Osteoblast (primary cell): ENCODE data around the gene PLA2G6. TPM values are rescaled to one million over a fixed set of nuclear protein-coding genes. Genes with fewer than 3 reads are reported as not detected.

Experiments
- DNase-seq: peaks from one replicate; pipeline ENCODE4 v3.0.0; 2011; ENCODE audit warnings: low spot score, mixed read lengths; ENCODE audit not compliant: insufficient read length; ENCODE audit errors: missing footprints
- H2AFZ ChIP-seq: 2 replicates; pipeline ENCODE4 v1.6.0; 2011; ENCODE audit warnings: mild to moderate bottlenecking, low read length
- H3K27ac ChIP-seq: 2 replicates; pipeline ENCODE4 v1.5.1; 2011; ENCODE audit warnings: mild to moderate bottlenecking, low read depth, low read length, moderate library complexity
- H3K27me3 ChIP-seq: 2 replicates; pipeline ENCODE4 v1.6.0; 2012; ENCODE audit warnings: mild to moderate bottlenecking, control low read depth, inconsistent platforms, low read length, moderate library complexity; ENCODE audit not compliant: insufficient read depth
- H3K36me3 ChIP-seq: 2 replicates; pipeline ENCODE4 v1.5.1; 2011; ENCODE audit warnings: mild to moderate bottlenecking, low read length, control low read depth, moderate library complexity; ENCODE audit not compliant: insufficient read depth
- H3K4me1 ChIP-seq: 2 replicates; pipeline ENCODE4 v1.5.1; 2011; ENCODE audit warnings: mild to moderate bottlenecking, low read length, control low read depth, moderate library complexity; ENCODE audit not compliant: insufficient read depth
- H3K4me2 ChIP-seq: 2 replicates; pipeline ENCODE4 v1.6.0; 2011; ENCODE audit warnings: mild to moderate bottlenecking, low read length; ENCODE audit not compliant: insufficient read depth
- H3K4me3 ChIP-seq: fragments of 200-600 bp; sonication (generic); 3 replicates; pipeline ENCODE4 v1.5.1; 2012; ENCODE audit warnings: mild to moderate bottlenecking, low read length, inconsistent platforms; ENCODE audit not compliant: insufficient read depth
- H3K79me2 ChIP-seq: 2 replicates; pipeline ENCODE4 v1.6.0; 2012; ENCODE audit warnings: mild to moderate bottlenecking, low read length, control low read depth, inconsistent platforms; ENCODE audit not compliant: insufficient read depth
- H3K9me3 ChIP-seq: 2 replicates; pipeline ENCODE4 v1.5.1; 2011; ENCODE audit warnings: low read depth, low read length, control low read depth
- H4K20me1 ChIP-seq: 2 replicates; pipeline ENCODE4 v1.6.0; 2012; ENCODE audit warnings: mild to moderate bottlenecking, low read length, control low read depth; ENCODE audit not compliant: insufficient read depth
- total RNA-seq: library from RNA; depleted of rRNA; stranded (reverse); fragments of >200 nt; gene quantifications from 2 replicates; pipeline ENCODE4 v1.2.3, GENCODE V29; 2012
- TF ChIP-seq, protein P1 (sequence below): IDR thresholded peaks from 2 replicates; pipeline ENCODE4 v1.5.1; 2011; ENCODE audit warnings: mild to moderate bottlenecking, low read depth, low read length, moderate library complexity; ENCODE audit errors: extremely low read depth

Gene PLA2G6
- total RNA-seq, 1 donor = 12.3 TPM

DNA sequence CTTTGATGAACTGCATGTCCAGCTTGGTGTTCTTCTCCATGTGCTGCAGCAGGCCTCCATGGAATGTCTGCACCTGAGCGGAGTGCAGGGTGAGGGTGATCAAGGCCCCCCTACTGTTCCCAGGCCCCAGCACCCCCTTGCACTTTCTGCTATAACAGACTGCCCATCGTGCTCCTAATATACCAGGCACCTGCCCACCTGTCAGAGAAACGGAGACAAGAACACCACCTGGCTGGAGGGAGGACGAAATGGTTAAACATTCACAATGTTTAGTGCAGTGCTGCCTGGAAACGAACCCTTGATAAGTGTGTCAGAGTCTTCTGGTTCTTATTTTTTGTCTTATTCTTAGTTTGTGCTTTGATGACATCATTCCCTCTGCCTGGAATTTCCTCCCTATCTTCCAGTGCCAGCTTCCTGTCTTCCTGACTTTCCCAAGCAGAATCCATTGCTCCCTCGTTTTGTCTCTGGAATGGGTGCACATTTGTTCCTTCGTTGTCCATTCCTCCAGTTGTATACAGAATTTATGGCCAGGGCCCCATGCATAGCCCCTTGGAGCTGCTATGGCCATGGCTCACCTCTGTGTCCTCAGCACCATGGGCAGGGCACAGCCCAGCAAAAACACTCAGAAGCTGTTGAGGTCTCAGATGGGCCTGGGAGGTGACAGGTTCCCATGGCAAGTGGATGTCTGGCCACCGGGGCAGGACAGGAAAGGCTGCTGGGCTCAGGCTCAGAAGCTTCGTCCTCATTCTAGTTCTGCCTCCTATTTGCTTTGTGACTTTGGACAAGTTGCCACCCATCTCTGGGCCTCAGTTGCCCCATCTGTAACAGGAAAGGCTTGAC is 83.0 kb downstream of the PLA2G6 start:
- no peaks in the 10 kb centered on the region for H3K79me2 ChIP-seq
- peak overlapping the region; percentile 63 for H2AFZ ChIP-seq
- H3K27me3 ChIP-seq = no peaks in the 10 kb centered on the region
- H3K4me2 ChIP-seq = no peak overlapping the region
- peak; percentile 97 for DNase-seq
- H3K4me3 ChIP-seq = no peak overlapping the region
- H3K36me3 ChIP-seq = no peaks in the 10 kb centered on the region
- no peak overlapping the region for H3K27ac ChIP-seq
- TF ChIP-seq, protein P1, sequence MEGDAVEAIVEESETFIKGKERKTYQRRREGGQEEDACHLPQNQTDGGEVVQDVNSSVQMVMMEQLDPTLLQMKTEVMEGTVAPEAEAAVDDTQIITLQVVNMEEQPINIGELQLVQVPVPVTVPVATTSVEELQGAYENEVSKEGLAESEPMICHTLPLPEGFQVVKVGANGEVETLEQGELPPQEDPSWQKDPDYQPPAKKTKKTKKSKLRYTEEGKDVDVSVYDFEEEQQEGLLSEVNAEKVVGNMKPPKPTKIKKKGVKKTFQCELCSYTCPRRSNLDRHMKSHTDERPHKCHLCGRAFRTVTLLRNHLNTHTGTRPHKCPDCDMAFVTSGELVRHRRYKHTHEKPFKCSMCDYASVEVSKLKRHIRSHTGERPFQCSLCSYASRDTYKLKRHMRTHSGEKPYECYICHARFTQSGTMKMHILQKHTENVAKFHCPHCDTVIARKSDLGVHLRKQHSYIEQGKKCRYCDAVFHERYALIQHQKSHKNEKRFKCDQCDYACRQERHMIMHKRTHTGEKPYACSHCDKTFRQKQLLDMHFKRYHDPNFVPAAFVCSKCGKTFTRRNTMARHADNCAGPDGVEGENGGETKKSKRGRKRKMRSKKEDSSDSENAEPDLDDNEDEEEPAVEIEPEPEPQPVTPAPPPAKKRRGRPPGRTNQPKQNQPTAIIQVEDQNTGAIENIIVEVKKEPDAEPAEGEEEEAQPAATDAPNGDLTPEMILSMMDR = no peak
- no peaks in the 10 kb centered on the region for H3K4me1 ChIP-seq
- H3K9me3 ChIP-seq = no peaks in the 10 kb centered on the region
- H4K20me1 ChIP-seq = no peaks in the 10 kb centered on the region

- Histone ChIP-seq H3K4me3 (no peak overlapping the region), H3K27ac (no peak overlapping the region), H3K36me3 (no peaks in the 10 kb centered on the region), H3K27me3 (no peaks in the 10 kb centered on the region), H3K9me3 (no peaks in the 10 kb centered on the region), H3K4me1 (no peaks in the 10 kb centered on the region), H4K20me1 (no peaks in the 10 kb centered on the region), H2AFZ (no peak overlapping the region), H3K4me2 (no peak overlapping the region), H3K79me2 (no peaks in the 10 kb centered on the region)
- TF ChIP-seq, protein P1 = peak; percentile 27
- DNase-seq = peak; percentile 79
Measured at GRCh38 chr22:38097557-38098409, 83.8 kb downstream of the PLA2G6 start.

- H3K79me2 ChIP-seq = no peaks in the 10 kb centered on the region
- no peaks in the 10 kb centered on the region for H3K36me3 ChIP-seq
- H3K27me3 ChIP-seq = no peaks in the 10 kb centered on the region
- H3K9me3 ChIP-seq = no peaks in the 10 kb centered on the region
- H3K4me2 ChIP-seq = no peak overlapping the region
- no peaks in the 10 kb centered on the region for H3K4me1 ChIP-seq
- peak; percentile 46 for DNase-seq
- H3K4me3 ChIP-seq = no peak overlapping the region
- TF ChIP-seq, protein P1 = no peak
- no peak overlapping the region for H2AFZ ChIP-seq
- no peaks in the 10 kb centered on the region for H4K20me1 ChIP-seq
- H3K27ac ChIP-seq = no peak overlapping the region
Measured at GRCh38 chr22:38097058-38097457, 84.6 kb downstream of the PLA2G6 start.

GRCh38 chr22:38089474-38089851 is 92.2 kb downstream of the PLA2G6 start:
- Histone ChIP-seq H3K27me3 (no peaks in the 10 kb centered on the region), H3K79me2 (no peaks in the 10 kb centered on the region), H3K4me3 (no peak overlapping the region), H3K4me1 (peaks cover 4% of the 10 kb centered on the region), H3K36me3 (no peaks in the 10 kb centered on the region), H3K9me3 (no peaks in the 10 kb centered on the region), H3K27ac (no peak overlapping the region), H2AFZ (no peak overlapping the region), H4K20me1 (no peaks in the 10 kb centered on the region), H3K4me2 (no peak overlapping the region)
- DNase-seq = peak; percentile 80
- TF ChIP-seq, protein P1 = no peak
